ENCODE results near the gene AMELY. TPM values are rescaled to one million over a fixed set of nuclear protein-coding genes. Genes with fewer than 3 reads are reported as not detected.

Gene AMELY, protein sequence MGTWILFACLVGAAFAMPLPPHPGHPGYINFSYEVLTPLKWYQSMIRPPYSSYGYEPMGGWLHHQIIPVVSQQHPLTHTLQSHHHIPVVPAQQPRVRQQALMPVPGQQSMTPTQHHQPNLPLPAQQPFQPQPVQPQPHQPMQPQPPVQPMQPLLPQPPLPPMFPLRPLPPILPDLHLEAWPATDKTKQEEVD
- total RNA-seq: not detected in 2 replicates

DNA sequence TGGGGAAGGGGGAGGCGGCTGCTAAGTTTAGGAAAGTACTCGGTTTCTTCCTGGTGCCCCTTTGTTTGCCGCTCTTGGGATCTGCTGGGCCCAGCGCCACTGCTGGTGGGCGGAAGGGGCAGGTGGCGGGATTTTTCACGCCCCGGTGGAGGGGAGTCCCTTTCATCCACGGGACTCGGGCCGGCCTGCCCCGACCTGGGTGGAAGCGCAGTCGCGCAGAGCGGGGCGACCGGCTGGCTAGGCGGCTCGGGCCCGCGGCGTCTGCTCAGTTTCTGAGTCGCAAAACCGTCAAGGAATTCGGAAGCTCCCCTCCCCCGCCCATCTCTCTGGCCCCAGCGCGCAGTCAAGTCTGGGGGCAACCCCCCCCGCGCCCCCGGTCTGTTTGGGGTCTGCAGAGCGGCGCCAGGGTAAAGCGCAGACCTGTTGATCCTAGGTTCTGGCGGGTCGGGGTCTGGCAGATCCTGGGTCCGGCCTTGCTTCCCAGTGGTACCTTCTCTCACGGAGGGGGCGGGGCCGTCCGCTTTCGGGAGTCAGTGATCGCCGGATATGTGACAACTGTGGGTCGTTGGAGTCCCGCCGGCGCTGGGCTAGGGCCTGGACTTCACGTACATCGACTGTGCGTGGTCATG, at the start of gene AMELY:
AMELY (minus strand) TSS at position 500 of the 629 bp plus-strand sequence. CDS start 39,144 bp downstream, outside the sequence.

DNA sequence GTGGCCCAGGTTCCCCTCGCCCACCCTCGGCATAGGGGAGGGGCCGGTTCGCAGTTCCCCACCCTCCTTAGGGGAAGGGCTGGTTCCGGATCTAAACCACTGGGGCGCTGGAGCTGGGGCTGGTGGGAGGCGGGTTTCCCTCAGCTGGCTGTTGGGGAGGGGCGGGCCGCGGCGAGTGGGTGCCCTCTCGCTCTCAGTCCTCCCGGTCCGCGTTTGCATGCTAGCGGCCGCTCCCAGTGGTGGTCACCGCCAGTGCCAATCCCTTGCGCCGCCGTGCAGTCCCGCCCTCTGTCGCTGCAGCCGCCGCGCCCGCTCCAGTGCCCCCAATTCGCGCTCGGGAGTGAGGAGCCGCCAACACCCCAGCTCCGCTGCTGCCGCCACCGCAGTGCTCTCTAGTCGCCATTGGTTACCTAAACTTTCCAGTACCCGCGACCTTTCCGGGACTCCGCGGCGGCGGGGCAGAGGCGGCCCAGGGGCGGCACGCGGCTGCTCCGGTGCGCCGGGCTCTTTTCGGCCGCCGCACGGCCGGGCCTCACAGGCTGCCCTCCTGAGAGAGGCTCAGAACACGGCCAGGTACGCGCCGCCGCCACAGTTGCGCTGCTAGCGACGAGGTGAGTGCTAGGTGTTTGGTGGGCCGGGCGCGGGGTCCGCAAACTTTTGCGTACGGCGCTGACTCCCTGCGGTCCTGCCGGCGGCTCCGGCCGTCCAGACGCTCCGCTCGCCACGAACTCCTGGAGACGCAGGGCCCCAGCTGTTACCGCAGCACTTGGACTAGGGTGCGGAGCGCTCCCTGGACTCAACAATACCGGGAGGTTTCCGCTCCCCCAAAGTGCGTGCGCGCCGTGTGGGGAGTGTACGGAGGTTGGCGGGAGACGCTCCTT, 940 bp downstream of the AMELY start, which contains the start of gene TBL1Y:
TBL1Y (plus strand) TSS at position 326 of the 881 bp plus-strand sequence. CDS start 114,388 bp downstream, outside the sequence.

Other genes with a start within 250 kb of the AMELY start
- not detected in 2 replicates for gene TBL1Y, start 1.1 kb downstream of the AMELY start, total RNA-seq